Stimulated activated effector memory CD8-positive, alpha-beta T cell treated with anti-CD3 and anti-CD28 coated beads, Interleukin-12 subunit alpha, Interleukin-12 subunit beta, amount 100 ng/mL, for 72 hours (primary cell): ENCODE data around the gene CHSY1.

ENCODE experiments used
- ATAC-seq: fragments of 150-1000 bp; cut with Tn5 transposase; 2 replicates; pipeline ENCODE4 v1.10.0; 2021
- DNase-seq, 2 donors: peaks; one replicate each; pipeline ENCODE4 v3.0.0; 2021 to 2022; ENCODE audit warnings: low spot score in 2 of 2
- H3K27ac Mint-ChIP-seq: one replicate; pipeline ENCODE4 v1.8.0; 2022; ENCODE audit warnings: mild to moderate bottlenecking, mixed read lengths
- H3K36me3 Mint-ChIP-seq: one replicate; pipeline ENCODE4 v1.8.0; 2022; ENCODE audit warnings: mild to moderate bottlenecking, mixed read lengths
- H3K4me1 Mint-ChIP-seq: one replicate; pipeline ENCODE4 v1.8.0; 2022; ENCODE audit warnings: mixed read lengths
- H3K4me3 Mint-ChIP-seq: one replicate; pipeline ENCODE4 v1.8.0; 2022; ENCODE audit warnings: mild to moderate bottlenecking, mixed read lengths
- H3K9me3 Mint-ChIP-seq: one replicate; pipeline ENCODE4 v1.8.0; 2022; ENCODE audit warnings: mixed read lengths

Gene CHSY1

DNA sequence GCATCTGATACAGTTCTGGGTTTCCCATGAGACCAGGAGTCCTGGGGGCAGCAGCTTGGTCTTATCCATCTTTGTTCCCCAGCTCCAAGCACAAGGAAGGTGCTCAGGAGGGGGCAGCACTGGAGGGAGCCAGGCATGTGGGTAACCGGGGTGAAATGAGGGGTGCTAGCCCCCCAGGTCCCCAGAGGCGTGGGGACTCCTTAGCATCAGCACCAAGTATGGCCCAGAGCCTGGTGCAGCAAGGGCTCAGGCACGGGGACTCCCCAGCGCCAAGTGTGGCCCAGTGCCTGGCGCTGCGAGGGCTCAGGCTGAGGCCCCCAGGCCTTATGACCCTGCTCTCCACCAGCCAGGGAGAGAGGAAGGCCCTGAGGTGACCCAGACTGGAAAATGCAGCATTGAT, 94.1 kb downstream of the CHSY1 start:
- no peak for DNase-seq
- H3K27ac Mint-ChIP-seq, result no peak overlapping the region
- peaks cover 7% of the 10 kb centered on the region for H3K36me3 Mint-ChIP-seq
- no peak overlapping the region for H3K4me3 Mint-ChIP-seq
- peaks cover 44% of the 10 kb centered on the region for H3K4me1 Mint-ChIP-seq
- H3K9me3 Mint-ChIP-seq, result no peaks in the 10 kb centered on the region
- no peak for ATAC-seq

- H3K4me3 Mint-ChIP-seq, result no peak overlapping the region
- no peaks in the 10 kb centered on the region for H3K9me3 Mint-ChIP-seq
- H3K4me1 Mint-ChIP-seq, result peaks cover 35% of the 10 kb centered on the region
- H3K27ac Mint-ChIP-seq, result no peak overlapping the region
- no peak for DNase-seq
- H3K36me3 Mint-ChIP-seq, result peaks cover 7% of the 10 kb centered on the region
- ATAC-seq, result no peak
These were observed 95.2 kb downstream of the CHSY1 start for GRCh38 chr15:101156509-101157159.

- ATAC-seq (no peak), DNase-seq (no peak)
- H3K36me3 Mint-ChIP-seq, result peaks cover 7% of the 10 kb centered on the region
- peaks cover 29% of the 10 kb centered on the region for H3K4me1 Mint-ChIP-seq
- peak overlapping the region; percentile 15 for H3K27ac Mint-ChIP-seq
- no peaks in the 10 kb centered on the region for H3K9me3 Mint-ChIP-seq
- H3K4me3 Mint-ChIP-seq, result no peak overlapping the region
These were observed 95.8 kb downstream of the CHSY1 start for GRCh38 chr15:101156061-101156460.

DNA sequence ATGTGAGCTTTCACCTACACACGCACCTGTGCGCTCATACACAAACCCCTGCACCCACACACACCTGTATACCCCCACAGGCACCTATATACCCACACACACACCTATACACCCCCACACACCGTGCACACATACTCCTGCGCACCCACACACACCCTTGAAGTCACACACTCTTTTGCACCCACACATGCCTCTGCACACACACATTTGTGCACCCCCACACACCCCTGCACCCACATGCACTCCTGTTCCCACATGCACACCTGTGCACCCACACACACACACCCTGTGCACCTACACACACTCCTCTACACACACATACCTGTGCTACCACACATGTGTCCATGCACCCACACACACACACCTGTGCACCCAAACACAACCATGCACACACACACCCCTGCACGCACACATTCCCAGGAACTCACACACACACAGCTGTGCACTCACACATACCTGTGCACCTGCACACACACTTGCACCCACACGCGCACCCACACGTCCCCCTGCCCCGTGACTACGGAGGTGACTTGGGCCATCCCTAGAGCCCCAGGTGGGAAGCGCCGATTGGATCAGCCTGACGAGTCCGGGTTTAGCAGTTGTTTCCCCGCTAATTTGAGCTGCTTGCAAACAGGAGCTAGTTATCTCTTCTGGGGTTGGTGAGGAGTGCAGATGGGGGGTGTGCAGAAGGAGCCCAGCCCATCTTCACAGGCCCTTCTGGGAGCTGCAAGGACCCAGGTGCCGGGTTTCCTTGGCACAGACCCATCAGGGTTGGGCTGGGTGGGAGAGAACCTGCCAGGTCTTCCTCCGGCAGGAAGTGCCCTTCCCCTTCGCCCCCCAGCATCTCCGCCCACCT, 97.8 kb downstream of the CHSY1 start:
- Mint-ChIP-seq H3K9me3 (no peaks in the 10 kb centered on the region), H3K4me3 (no peak overlapping the region), H3K27ac (no peak overlapping the region), H3K36me3 (peaks cover 2% of the 10 kb centered on the region), H3K4me1 (peaks cover 18% of the 10 kb centered on the region)
- peak; percentile 12 for ATAC-seq
- no peak for DNase-seq

- DNase-seq (no peak), ATAC-seq (peak; percentile 51)
- H3K4me3 Mint-ChIP-seq, result no peak overlapping the region
- H3K9me3 Mint-ChIP-seq, result no peaks in the 10 kb centered on the region
- no peak overlapping the region for H3K27ac Mint-ChIP-seq
- peaks cover 20% of the 10 kb centered on the region for H3K4me1 Mint-ChIP-seq
- no peaks in the 10 kb centered on the region for H3K36me3 Mint-ChIP-seq
These were observed 98.9 kb downstream of the CHSY1 start for GRCh38 chr15:101152914-101153313.

DNA sequence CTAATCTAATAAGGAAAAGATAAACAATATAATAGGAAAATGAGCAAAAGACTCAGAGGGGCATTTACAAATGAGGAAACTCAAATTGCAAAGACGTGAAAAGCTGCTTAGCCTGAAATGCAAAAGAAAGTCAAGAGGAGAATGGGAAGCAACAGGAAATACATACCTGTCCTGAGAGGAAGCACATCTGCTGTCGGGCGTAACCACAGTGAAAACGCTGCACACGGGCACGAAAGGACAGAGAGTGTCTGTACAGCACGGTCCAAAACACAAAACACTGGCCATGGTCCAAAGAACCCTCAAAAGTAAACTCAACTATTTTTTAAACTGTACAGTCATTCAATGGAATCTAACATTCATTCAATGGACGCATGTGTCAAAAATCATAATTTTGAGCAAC, 100.6 kb downstream of the CHSY1 start:
- no peak for ATAC-seq
- H3K36me3 Mint-ChIP-seq, result no peaks in the 10 kb centered on the region
- no peak overlapping the region for H3K4me3 Mint-ChIP-seq
- H3K9me3 Mint-ChIP-seq, result no peaks in the 10 kb centered on the region
- H3K27ac Mint-ChIP-seq, result no peak overlapping the region
- DNase-seq, result no peak
- peaks cover 27% of the 10 kb centered on the region for H3K4me1 Mint-ChIP-seq

- Mint-ChIP-seq H3K4me1 (peaks cover 28% of the 10 kb centered on the region), H3K36me3 (no peaks in the 10 kb centered on the region), H3K9me3 (no peaks in the 10 kb centered on the region), H3K4me3 (no peak overlapping the region), H3K27ac (no peak overlapping the region)
- no peak for ATAC-seq
- DNase-seq, result no peak
These were observed 101.2 kb downstream of the CHSY1 start for GRCh38 chr15:101150723-101151040.

DNA sequence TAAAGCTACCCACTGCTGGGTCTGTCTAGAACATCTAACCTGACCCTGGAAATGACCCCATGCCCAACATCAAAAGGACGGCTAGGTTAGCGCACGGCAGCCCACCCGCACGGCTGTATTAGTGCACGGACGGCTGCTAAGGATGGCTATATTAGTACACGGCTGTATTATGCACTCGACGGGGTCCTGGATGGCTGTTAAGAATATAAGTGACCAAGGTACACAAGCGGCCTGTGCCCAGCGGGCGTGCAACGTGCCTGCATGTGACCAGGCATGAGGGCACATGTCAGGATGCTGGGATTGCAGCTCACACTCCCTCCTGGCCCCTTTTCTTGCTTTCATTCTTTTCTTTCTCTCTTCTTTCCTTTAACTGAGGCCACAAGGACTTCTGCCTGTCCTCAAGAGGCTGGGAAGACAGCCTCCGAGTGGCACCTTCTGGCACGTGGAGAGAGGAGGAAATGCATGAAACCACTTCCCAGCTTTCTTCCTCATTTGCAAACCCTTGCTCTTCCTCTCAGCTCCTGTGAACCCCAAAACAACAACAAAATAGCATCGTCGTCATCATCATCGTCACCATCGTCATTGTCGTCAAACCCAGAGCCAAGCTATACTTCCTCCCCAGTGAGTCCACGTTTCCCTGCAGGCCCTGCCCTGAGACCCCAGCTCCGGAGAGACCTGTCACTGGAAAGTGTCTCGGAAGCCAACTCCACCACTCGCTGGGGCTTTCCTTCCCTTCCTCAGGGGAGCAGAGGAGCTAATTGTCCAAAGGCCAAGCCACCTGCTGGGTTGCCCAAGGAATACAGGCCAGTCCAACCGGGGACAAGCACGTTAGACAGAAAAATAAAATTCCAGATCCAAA, 101.8 kb downstream of the CHSY1 start:
- H3K36me3 Mint-ChIP-seq, result no peaks in the 10 kb centered on the region
- no peak overlapping the region for H3K27ac Mint-ChIP-seq
- no peaks in the 10 kb centered on the region for H3K9me3 Mint-ChIP-seq
- H3K4me1 Mint-ChIP-seq, result peaks cover 28% of the 10 kb centered on the region
- no peak overlapping the region for H3K4me3 Mint-ChIP-seq
- no peak for ATAC-seq
- DNase-seq, result no peak

GRCh38 chr15:101148881-101149664, 102.8 kb downstream of the CHSY1 start:
- no peak for ATAC-seq
- no peak overlapping the region for H3K4me3 Mint-ChIP-seq
- peaks cover 28% of the 10 kb centered on the region for H3K4me1 Mint-ChIP-seq
- H3K27ac Mint-ChIP-seq, result no peak overlapping the region
- no peaks in the 10 kb centered on the region for H3K36me3 Mint-ChIP-seq
- H3K9me3 Mint-ChIP-seq, result no peaks in the 10 kb centered on the region
- no peak for DNase-seq

DNA sequence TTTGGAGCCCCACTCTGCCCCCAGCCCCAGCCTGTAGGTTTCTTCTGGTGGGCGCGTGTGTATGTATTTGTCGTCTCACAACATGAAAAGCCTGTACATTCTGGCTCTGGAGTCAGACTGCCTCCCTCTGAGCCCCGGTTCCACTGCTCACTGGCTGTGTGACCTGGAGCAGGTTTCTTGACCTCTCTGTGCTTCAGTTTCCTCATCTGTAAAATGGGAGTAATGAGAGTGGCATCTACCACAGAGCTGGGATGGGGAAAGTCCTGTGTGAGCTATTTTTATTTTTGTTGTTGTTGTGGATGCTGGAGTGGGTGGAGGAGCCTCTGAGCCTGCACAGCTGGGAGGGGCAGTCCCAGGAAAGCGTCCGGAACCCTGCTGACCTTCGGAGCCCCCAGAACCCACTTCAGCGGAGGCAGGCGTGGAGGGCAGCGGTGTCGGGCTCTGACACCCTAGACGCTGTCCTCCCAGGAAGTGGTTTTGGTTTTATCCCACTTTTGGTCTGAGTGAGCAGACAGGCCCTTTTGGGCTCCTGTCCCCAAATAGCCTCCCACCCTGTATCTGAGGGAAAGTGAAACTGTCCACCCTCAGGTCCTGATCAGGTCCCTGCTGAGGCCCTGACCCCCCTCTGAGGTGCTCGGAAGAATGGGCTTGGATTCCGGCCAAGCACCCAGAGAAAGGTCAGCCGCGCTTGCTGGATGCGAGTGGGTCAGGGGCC, 103.5 kb downstream of the CHSY1 start:
- Mint-ChIP-seq H3K4me1 (peaks cover 28% of the 10 kb centered on the region), H3K9me3 (no peaks in the 10 kb centered on the region), H3K36me3 (no peaks in the 10 kb centered on the region), H3K4me3 (no peak overlapping the region), H3K27ac (peak overlapping the region; percentile 50)
- ATAC-seq, result peak; percentile 68
- DNase-seq, result no peak

DNA sequence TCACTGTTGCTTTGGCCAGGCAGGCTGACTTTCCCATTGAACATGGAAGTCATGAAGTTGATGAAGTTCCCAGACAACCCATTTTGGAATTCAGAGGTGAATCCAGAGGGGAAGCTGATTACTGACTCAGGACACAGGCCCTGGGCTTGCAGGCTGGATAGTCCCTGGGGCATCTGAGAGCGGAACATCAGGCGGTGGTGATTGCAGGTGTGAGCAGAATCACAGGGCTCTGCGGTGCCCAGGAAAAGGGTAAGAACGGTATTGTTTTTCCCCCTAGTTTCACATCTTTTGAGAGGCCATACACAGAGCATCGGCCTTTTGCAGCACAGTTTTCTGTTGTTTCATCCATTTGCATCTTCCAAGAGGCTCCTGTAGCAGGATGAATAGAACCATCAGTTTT, 104.7 kb downstream of the CHSY1 start:
- DNase-seq (no peak), ATAC-seq (no peak)
- peaks cover 28% of the 10 kb centered on the region for H3K4me1 Mint-ChIP-seq
- no peak overlapping the region for H3K27ac Mint-ChIP-seq
- no peaks in the 10 kb centered on the region for H3K9me3 Mint-ChIP-seq
- H3K36me3 Mint-ChIP-seq, result no peaks in the 10 kb centered on the region
- H3K4me3 Mint-ChIP-seq, result no peak overlapping the region

DNA sequence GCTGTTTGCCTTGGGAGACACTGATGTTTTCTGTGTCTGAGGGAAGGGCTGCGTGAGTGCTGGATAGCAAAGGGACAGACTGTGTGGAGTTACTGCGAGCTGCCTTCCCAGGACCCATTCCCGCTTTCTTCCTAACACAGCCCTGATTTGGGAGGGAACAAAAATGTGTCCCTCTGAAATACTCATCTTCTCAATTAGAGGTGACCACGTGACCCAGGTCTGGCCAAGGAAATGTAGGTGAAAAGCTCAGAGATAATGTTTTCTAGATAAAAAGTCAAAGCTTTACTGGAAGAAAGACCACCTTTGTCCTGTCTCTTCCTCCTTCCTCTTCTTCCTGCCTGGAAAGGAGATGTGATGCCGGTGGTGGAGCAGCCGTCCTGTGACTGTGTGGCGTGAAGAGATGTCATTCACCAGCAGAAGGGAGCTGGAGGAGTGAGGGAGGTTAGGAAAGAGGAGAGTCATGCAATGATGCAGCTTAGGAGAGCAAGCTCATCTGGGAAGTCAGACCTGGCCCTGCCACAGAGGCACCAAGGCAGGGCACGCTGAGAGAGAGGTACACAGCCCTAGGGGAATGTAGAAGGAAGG, 105.6 kb downstream of the CHSY1 start:
- no peaks in the 10 kb centered on the region for H3K36me3 Mint-ChIP-seq
- DNase-seq (no peak), ATAC-seq (no peak)
- H3K4me1 Mint-ChIP-seq, result peaks cover 28% of the 10 kb centered on the region
- H3K4me3 Mint-ChIP-seq, result no peak overlapping the region
- no peaks in the 10 kb centered on the region for H3K9me3 Mint-ChIP-seq
- no peak overlapping the region for H3K27ac Mint-ChIP-seq

GRCh38 chr15:101145362-101145761, 106.5 kb downstream of the CHSY1 start:
- Mint-ChIP-seq H3K9me3 (no peaks in the 10 kb centered on the region), H3K36me3 (no peaks in the 10 kb centered on the region), H3K4me1 (peaks cover 26% of the 10 kb centered on the region), H3K4me3 (no peak overlapping the region), H3K27ac (no peak overlapping the region)
- ATAC-seq, result no peak
- no peak for DNase-seq

- Mint-ChIP-seq H3K27ac (no peak overlapping the region), H3K9me3 (no peaks in the 10 kb centered on the region), H3K4me3 (no peak overlapping the region), H3K4me1 (peaks cover 21% of the 10 kb centered on the region), H3K36me3 (no peaks in the 10 kb centered on the region)
- ATAC-seq, result no peak
- no peak for DNase-seq
These were observed 108.5 kb downstream of the CHSY1 start for GRCh38 chr15:101143321-101143720.
